ENCODE measurements around the gene OTUB1. TPM values are rescaled to one million over a fixed set of nuclear protein-coding genes. Genes with fewer than 3 reads are reported as not detected.

The OTUB1 gene
- polyA plus RNA-seq, 3 donors, result 95.6 to 109 (median 106) TPM

GRCh38 chr11:64014356-64014755 lies 28.1 kb downstream of the OTUB1 start:
- no peak for DNase-seq (ENCODE audit: extremely low read depth in 1 of 11, low read depth in 9 of 11, low spot score in 4 of 11)

DNA sequence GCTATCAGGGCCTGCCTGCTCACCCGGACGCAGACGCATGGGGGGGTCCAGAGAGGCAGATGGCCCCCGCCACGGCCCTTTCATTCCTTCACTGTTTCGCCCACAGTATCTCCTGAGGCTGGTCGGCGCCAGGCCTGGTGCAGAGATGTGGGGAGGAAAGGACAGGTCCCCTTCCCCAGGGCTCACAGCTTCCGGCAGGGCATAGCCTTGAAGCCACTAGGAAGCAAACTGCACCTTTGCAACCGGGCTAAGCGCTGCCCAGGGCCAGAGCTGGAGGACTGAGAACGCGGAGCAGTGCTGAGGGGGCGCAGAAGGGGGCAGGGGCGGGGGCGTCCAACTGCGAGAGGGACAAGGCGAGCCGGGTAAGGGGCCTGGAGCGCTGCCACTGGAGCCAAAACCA lies 29.3 kb downstream of the OTUB1 start:
- no peak for DNase-seq (ENCODE audit: extremely low read depth in 1 of 11, low read depth in 9 of 11, low spot score in 4 of 11)

GRCh38 chr11:64015935-64016845 lies 30.0 kb downstream of the OTUB1 start:
- DNase-seq (ENCODE audit: extremely low read depth in 1 of 11, low read depth in 9 of 11, low spot score in 4 of 11), result no peak

DNA sequence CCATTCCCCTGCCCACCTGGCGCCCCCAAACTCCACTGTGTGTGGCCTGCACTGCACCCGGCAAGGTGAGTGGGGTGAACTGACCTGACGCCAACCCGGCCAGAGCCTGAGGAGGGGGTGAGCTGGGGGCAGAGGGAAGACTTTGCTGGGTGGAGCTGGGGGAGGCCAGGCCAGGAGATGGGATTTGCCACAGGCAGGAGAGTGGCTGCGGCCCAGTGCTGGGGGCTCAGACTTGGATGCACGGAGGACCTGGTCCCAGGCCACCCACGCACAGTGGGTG lies 31.6 kb downstream of the OTUB1 start:
- DNase-seq (ENCODE audit: extremely low read depth in 1 of 11, low read depth in 9 of 11, low spot score in 4 of 11), result no peak

DNA sequence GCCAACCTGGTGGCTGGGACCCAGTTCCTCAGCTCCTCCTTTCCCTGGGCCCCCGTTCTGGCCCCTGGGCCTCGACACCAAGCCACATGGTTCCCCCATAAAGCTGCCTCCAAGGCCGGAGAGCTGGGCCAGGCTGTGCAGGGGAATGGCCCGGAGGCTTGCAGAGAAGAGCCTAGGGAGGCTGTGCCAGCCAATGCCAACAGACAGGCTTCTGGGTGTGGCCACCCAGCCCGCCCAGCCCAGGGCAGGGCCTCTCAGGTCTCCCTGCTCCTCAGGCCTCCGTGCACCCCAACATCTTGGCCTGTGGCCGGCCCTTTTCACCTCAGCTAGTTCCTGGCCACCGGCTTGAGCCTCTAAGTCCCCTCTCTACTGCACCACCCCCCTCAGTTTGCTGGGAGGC lies 32.1 kb downstream of the OTUB1 start:
- DNase-seq (ENCODE audit: extremely low read depth in 1 of 11, low read depth in 9 of 11, low spot score in 4 of 11), result no peak

- no peak for DNase-seq (ENCODE audit: extremely low read depth in 1 of 11, low read depth in 9 of 11, low spot score in 4 of 11)
These were observed 33.1 kb downstream of the OTUB1 start for GRCh38 chr11:64019106-64020037.

DNA sequence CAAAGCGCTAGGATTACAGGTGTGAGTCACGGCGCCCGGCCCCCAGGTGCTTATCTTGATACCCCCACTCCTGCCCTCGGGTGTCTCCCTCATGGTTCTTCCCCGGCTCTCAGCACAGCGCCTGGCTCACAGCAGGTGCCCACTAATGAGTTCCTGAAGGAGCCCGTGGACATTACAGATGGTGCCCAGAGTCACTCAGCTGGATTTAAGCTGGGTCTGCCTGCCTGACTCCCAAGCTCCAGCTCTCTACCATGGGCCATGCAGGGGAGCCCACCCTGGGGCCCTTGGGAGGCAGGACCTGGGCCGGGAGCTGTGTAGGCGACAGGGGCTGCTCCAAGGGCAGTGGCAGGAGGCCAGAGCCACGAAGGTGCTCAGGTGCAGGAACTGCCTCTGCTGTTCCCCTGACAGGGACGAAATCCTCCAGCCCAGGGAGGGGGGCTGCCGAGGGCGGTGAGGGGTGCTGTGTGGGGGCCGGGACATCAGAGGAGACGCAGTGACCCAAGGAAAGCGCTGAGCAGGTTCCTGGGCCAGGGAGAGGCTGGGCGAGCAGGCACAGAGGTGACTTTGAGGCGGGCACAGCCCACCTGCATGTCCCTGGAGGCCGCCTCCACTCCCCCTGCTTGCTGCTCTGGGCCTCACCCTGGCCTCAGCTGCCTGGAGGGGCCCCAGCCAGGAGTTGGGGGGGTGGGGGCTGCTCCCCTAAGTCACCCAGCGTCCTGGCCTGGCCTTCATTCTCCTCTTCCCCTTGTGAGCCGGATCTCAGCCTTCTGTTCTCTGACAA lies 34.9 kb downstream of the OTUB1 start:
- no peak for DNase-seq (ENCODE audit: extremely low read depth in 1 of 11, low read depth in 9 of 11, low spot score in 4 of 11)

GRCh38 chr11:64021757-64022093 lies 35.5 kb downstream of the OTUB1 start:
- no peak for DNase-seq (ENCODE audit: extremely low read depth in 1 of 11, low read depth in 9 of 11, low spot score in 4 of 11)

GRCh38 chr11:64022125-64022784 lies 36.0 kb downstream of the OTUB1 start:
- DNase-seq (ENCODE audit: extremely low read depth in 1 of 11, low read depth in 9 of 11, low spot score in 4 of 11), result no peak

GRCh38 chr11:64023712-64024710 lies 37.8 kb downstream of the OTUB1 start:
- DNase-seq (ENCODE audit: extremely low read depth in 1 of 11, low read depth in 9 of 11, low spot score in 4 of 11), result no peak

- DNase-seq (ENCODE audit: extremely low read depth in 1 of 11, low read depth in 9 of 11, low spot score in 4 of 11), result no peak
These were observed 39.0 kb downstream of the OTUB1 start for GRCh38 chr11:64025205-64025604.

GRCh38 chr11:64026575-64027205 lies 40.5 kb downstream of the OTUB1 start:
- DNase-seq (ENCODE audit: extremely low read depth in 1 of 11, low read depth in 9 of 11, low spot score in 4 of 11), result no peak

DNA sequence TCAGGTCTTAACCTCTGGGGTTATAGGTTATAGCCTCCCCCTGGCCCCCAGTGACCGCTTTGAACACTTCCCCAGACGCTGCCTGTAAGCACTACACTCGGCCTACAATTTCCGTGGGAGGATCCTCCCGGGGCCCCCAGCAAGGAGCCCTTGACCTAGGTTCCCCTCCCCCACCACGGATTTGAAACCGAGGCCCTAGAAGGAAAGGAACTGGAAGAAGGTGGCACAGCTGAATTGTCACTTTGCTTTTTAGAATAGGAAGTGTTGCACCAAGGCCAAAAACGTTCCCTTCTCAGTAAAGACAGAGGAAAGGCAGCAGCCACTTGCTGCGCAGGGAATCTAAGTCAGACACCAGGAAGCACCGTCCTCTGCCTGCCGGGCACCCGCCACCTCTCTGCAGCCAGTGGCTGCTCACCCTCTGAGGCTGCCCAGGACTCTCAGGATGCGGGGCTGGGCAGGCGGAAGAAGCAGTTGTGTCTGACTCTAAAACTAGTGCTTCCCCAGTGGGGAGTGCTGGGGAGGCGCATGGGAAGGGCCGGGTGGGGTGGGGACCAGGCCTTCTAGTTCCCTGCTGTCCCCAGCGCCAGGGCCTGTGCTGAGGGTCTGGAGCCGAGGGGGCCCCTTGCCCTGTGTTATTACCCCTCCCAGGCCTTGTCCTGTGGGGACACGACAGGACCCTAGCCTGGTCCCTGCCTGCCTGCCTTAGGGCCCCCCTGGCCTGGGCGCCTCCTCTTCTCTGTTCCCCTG lies 41.6 kb downstream of the OTUB1 start:
- no peak for DNase-seq (ENCODE audit: extremely low read depth in 1 of 11, low read depth in 9 of 11, low spot score in 4 of 11)

DNA sequence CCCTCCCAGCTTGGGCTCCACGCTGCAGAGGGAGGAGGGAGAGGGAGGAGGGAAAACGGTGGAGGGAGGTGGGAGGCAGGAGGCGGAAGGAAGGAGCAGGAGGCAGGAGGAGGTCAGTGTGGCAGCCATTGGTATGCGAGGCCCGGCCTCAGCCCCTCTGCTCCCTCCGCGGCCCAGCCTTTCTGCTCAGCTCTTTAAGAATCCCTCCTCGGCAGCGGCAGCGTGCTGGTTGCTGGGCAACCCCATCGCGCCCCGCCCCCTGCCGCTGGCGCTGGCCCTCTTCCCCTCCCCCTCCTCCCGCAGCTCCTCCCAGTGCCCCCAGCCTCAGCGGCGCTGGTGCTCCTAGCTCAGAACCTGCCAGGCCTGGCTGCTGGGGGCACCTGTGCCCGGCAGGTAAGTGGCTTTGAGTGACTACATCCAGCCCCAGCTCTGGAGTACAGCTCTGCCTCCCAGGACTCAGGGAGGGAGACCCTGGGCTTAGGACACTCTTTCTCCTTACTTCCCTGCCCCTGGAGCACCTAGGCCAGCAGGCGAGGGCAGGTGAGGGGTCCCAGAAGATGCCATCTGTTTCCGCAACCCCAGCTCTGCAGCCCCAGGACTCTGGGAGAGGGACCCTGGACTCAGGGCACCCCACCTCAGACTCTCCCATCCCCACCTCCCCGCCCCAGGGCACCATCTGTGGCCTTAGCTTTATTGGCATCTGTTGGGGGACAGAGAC lies 42.3 kb downstream of the OTUB1 start:
- DNase-seq (ENCODE audit: extremely low read depth in 1 of 11, low read depth in 9 of 11, low spot score in 4 of 11), result peak in 7 of 11 donors; percentile 62 to 83 (median 72)

DNA sequence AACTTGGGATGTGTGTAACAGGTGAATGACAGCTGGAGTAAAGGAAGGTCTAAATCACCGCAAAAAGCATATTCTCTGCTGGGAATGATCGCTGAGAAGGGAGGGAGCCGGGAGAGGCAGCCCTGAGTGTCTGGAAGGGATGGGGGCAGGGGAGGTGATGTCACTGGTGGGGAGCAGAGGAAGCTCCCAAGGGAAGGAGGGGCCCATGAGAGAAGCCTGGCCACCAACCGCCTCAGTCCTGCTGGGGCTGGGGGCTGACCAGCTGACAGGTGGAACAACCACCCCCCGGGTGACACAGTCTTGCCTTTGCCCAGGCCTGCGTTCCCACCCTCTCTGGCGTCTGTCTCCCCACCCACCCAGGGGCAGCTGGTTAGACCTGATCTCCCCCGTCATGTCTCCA lies 43.5 kb downstream of the OTUB1 start:
- DNase-seq (ENCODE audit: extremely low read depth in 1 of 11, low read depth in 9 of 11, low spot score in 4 of 11), result no peak

- no peak for DNase-seq (ENCODE audit: extremely low read depth in 1 of 11, low read depth in 9 of 11, low spot score in 4 of 11)
These were observed 44.8 kb downstream of the OTUB1 start for GRCh38 chr11:64031001-64031400.
